Caco-2 (cell line): ENCODE data around the gene TBL1X. TPM values are rescaled to one million over a fixed set of nuclear protein-coding genes. Genes with fewer than 3 reads are reported as not detected.

ENCODE experiments used
- BruUV-seq: library from RNA; stranded (reverse); fragments of 400-500 nt; replicated peaks from 2 replicates; lab custom pipeline; 2021; lab: Mats Ljungman, UMichigan
- CTCF ChIA-PET: fragments of 300-600 bp; sonication (Branson Sonifier 250); formaldehyde crosslinking; loops from one replicate; lab custom pipeline; 2022; ENCODE audit warnings: antibody characterized with exemption; lab: Charles Lee
- POLR2A ChIA-PET: fragments of 300-600 bp; sonication (Branson Sonifier 250); formaldehyde crosslinking; loops from one replicate; lab custom pipeline; 2022; ENCODE audit warnings: antibody characterized with exemption; lab: Charles Lee
- DNase-seq, 2 experiments: peaks; one replicate each; pipeline versions ENCODE4 v3.0.0 to v3.0.0-alpha.2; 2020 to 2022
- H3K27me3 ChIP-seq: replicated peaks from 2 replicates; pipeline ENCODE4 v1.6.0; 2011; ENCODE audit warnings: low read length; ENCODE audit not compliant: control insufficient read depth, insufficient read depth
- H3K36me3 ChIP-seq: 2 replicates; pipeline ENCODE4 v1.5.1; 2011; ENCODE audit warnings: low read length; ENCODE audit not compliant: control insufficient read depth, insufficient read depth
- H3K4me1 ChIP-seq: fragments of 250-450 bp; sonication (Bioruptor Pico); 2 replicates; pipeline ENCODE4 v1.5.1; 2020; ENCODE audit warnings: mild to moderate bottlenecking
- H3K4me3 ChIP-seq: 2 replicates; pipeline ENCODE4 v1.5.1; 2011; ENCODE audit warnings: low read depth, mild to moderate bottlenecking, control low read depth, low read length
- H3K9me3 ChIP-seq: fragments of 250-450 bp; sonication (Bioruptor Pico); 2 replicates; pipeline ENCODE4 v1.5.1; 2020; ENCODE audit warnings: mild to moderate bottlenecking, moderate library complexity
- H3K27ac Mint-ChIP-seq: one replicate; pipeline ENCODE4 v1.8.0; 2022; ENCODE audit warnings: mixed read lengths; ENCODE audit not compliant: unreplicated experiment
- H3K27me3 Mint-ChIP-seq: one replicate; pipeline ENCODE4 v1.8.0; 2022; ENCODE audit warnings: mixed read lengths; ENCODE audit not compliant: insufficient read depth, unreplicated experiment
- H3K36me3 Mint-ChIP-seq: one replicate; pipeline ENCODE4 v1.8.0; 2022; ENCODE audit warnings: mild to moderate bottlenecking, mixed read lengths; ENCODE audit not compliant: insufficient read depth, unreplicated experiment
- H3K4me1 Mint-ChIP-seq: one replicate; pipeline ENCODE4 v1.8.0; 2022; ENCODE audit warnings: low read depth, mixed read lengths; ENCODE audit not compliant: unreplicated experiment
- H3K4me3 Mint-ChIP-seq: one replicate; pipeline ENCODE4 v1.8.0; 2022; ENCODE audit warnings: mild to moderate bottlenecking, moderate library complexity, mixed read lengths; ENCODE audit not compliant: unreplicated experiment
- H3K9me3 Mint-ChIP-seq: one replicate; pipeline ENCODE4 v1.8.0; 2022; ENCODE audit warnings: mixed read lengths; ENCODE audit not compliant: unreplicated experiment
- CTCF ChIP-seq, 2 experiments: fragments of 200-600 bp in 1 of 2; IDR thresholded peaks; 1 replicate in 1 of 2; 2 replicates in 1 of 2; pipeline versions ENCODE4 v1.5.1 to v1.8.0; 2011 to 2022; ENCODE audit warnings: antibody characterized with exemption in 1 of 2, control low read depth in 1 of 2, inconsistent platforms in 1 of 2, low read depth in 1 of 2, low read length in 1 of 2, mild to moderate bottlenecking in 1 of 2, moderate library complexity in 1 of 2; ENCODE audit not compliant: insufficient read depth in 1 of 2, severe bottlenecking in 1 of 2, unreplicated experiment in 1 of 2
- intact Hi-C: fragments of 100-400 bp; cut with micrococcal nuclease; formaldehyde crosslinking; loops from one replicate; pipeline ENCODE4 v1.10.0; 2022; ENCODE audit not compliant: unreplicated experiment
- total RNA-seq: library from RNA; stranded (reverse); gene quantifications from 2 replicates; pipeline ENCODE4 v1.2.3, GENCODE V29; 2022

TBL1X gene
- total RNA-seq, 1 experiment from 2014 or later: 84.2 TPM

GRCh38 chrX:9703406-9703805 lies 238.5 kb downstream of the TBL1X start:
- no peak for TF ChIP-seq CTCF (IDR thresholded peaks at IDR 0.05; ENCODE audit: insufficient read depth in 1 of 2, low read depth in 1 of 2, low read length in 1 of 2, severe bottlenecking in 1 of 2, unreplicated experiment in 1 of 2)
- no peaks in the 10 kb centered on the region for H3K27me3 Mint-ChIP-seq
- intact Hi-C loops: no loop called here
- ChIA-PET CTCF (no interaction called here), POLR2A (no interaction called here)
- Histone ChIP-seq H3K9me3 (no peaks in the 10 kb centered on the region), H3K4me1 (no peaks in the 10 kb centered on the region), H3K36me3 (no peaks in the 10 kb centered on the region), H3K27me3 (no peaks in the 10 kb centered on the region), H3K4me3 (no peak overlapping the region)
- H3K36me3 Mint-ChIP-seq: peaks cover 68% of the 10 kb centered on the region
- no peak overlapping the region for H3K27ac Mint-ChIP-seq
- peaks cover 10% of the 10 kb centered on the region for H3K4me1 Mint-ChIP-seq
- H3K9me3 Mint-ChIP-seq: no peaks in the 10 kb centered on the region
- no TSS peak for BruUV-seq
- DNase-seq: no peak
- H3K4me3 Mint-ChIP-seq: no peak overlapping the region

GRCh38 chrX:9704876-9705465 lies 240.1 kb downstream of the TBL1X start:
- no peaks in the 10 kb centered on the region for H3K36me3 ChIP-seq
- H3K27ac Mint-ChIP-seq: no peak overlapping the region
- H3K4me3 Mint-ChIP-seq: no peak overlapping the region
- intact Hi-C loops: loop anchor here (5.0 kb wide), 1 partner anchor 883 kb away; no protein-coding TSS in a partner anchor
- no peak for TF ChIP-seq CTCF (IDR thresholded peaks at IDR 0.05; ENCODE audit: insufficient read depth in 1 of 2, low read depth in 1 of 2, low read length in 1 of 2, severe bottlenecking in 1 of 2, unreplicated experiment in 1 of 2)
- DNase-seq: no peak
- no peaks in the 10 kb centered on the region for H3K27me3 Mint-ChIP-seq
- 0 out of 2 replicates have a peak, but pooled peaks cover 4% of the 10 kb centered on the region for H3K4me1 ChIP-seq
- H3K4me3 ChIP-seq: no peak overlapping the region
- H3K27me3 ChIP-seq: no peaks in the 10 kb centered on the region
- no TSS peak for BruUV-seq
- H3K9me3 ChIP-seq: no peaks in the 10 kb centered on the region
- H3K9me3 Mint-ChIP-seq: no peaks in the 10 kb centered on the region
- H3K36me3 Mint-ChIP-seq: peaks cover 75% of the 10 kb centered on the region
- ChIA-PET CTCF (no interaction called here), POLR2A (no interaction called here)
- H3K4me1 Mint-ChIP-seq: peaks cover 17% of the 10 kb centered on the region

- TF ChIP-seq CTCF (IDR thresholded peaks at IDR 0.05; ENCODE audit: insufficient read depth in 1 of 2, low read depth in 1 of 2, low read length in 1 of 2, severe bottlenecking in 1 of 2, unreplicated experiment in 1 of 2): no peak
- Histone ChIP-seq H3K9me3 (no peaks in the 10 kb centered on the region), H3K4me3 (no peak overlapping the region), H3K27me3 (no peaks in the 10 kb centered on the region), H3K36me3 (no peaks in the 10 kb centered on the region), H3K4me1 (0 out of 2 replicates have a peak, but pooled peaks cover 4% of the 10 kb centered on the region)
- Mint-ChIP-seq H3K9me3 (no peaks in the 10 kb centered on the region), H3K27me3 (no peaks in the 10 kb centered on the region), H3K4me1 (peaks cover 17% of the 10 kb centered on the region), H3K36me3 (peaks cover 69% of the 10 kb centered on the region), H3K27ac (no peak overlapping the region), H3K4me3 (no peak overlapping the region)
- intact Hi-C loops: loop anchor here (5.0 kb wide), 1 partner anchor 884 kb away; no protein-coding TSS in a partner anchor
- POLR2A ChIA-PET: no interaction called here
- BruUV-seq: no TSS peak
- CTCF ChIA-PET: no interaction called here
- DNase-seq: no peak
These were observed 241.6 kb downstream of the TBL1X start for GRCh38 chrX:9706421-9706820.
